ENCODE data around the gene NFATC2.

DNA sequence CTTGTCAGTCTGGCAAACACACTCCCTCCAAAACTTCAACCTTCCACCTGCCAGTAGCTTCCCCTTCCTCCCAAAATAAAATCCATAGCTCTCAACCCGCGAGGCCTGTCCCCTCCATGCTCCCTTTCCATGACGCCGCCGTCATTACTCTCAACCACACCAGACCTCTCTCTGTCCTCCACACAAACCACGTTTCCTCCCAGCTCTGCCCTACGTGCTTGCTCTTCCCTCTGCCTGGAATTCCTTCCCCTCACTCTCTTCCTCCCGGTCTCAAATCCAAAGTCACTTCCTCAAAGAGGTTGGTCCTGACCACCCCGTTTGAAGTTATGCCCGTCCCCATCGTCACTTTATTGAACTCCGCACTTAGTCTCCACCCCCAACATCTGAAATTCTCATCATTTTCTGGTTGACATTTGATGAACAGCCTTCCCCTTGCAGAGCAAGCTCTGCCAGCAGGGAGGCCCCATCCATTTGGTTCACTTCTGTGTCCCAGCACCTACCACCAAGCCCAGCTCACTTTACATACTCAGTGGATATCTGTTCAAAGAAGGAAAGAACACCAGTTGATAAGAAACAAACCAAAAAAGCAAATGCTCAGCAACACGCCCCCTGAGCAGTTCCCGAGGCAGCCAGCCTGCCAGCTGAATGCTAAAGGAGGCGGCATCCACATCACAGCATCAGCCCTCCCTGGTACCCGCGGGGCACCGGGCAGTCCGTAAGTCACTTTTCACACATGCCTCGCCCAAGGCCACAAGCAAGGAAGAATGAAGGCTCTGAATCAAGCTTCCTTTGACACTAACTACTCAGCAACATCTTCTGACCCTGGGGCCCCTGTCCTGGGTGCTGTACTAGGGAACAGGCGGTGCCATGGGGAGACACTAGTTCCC, 125.0 kb downstream of the NFATC2 start:
- TF ChIP-seq, protein P1, sequence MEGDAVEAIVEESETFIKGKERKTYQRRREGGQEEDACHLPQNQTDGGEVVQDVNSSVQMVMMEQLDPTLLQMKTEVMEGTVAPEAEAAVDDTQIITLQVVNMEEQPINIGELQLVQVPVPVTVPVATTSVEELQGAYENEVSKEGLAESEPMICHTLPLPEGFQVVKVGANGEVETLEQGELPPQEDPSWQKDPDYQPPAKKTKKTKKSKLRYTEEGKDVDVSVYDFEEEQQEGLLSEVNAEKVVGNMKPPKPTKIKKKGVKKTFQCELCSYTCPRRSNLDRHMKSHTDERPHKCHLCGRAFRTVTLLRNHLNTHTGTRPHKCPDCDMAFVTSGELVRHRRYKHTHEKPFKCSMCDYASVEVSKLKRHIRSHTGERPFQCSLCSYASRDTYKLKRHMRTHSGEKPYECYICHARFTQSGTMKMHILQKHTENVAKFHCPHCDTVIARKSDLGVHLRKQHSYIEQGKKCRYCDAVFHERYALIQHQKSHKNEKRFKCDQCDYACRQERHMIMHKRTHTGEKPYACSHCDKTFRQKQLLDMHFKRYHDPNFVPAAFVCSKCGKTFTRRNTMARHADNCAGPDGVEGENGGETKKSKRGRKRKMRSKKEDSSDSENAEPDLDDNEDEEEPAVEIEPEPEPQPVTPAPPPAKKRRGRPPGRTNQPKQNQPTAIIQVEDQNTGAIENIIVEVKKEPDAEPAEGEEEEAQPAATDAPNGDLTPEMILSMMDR (IDR thresholded peaks at IDR 0.05; ENCODE audit: insufficient read depth, low read length, poor library complexity, severe bottlenecking) = no peak
- TF ChIP-seq EZH2phosphoT487 (conservative IDR thresholded peaks at IDR 0.05; ENCODE audit: low read length) = no peak

All from SU-DHL-6 (cell line).